ENCODE results near the gene DNAJB5. TPM values are rescaled to one million over a fixed set of nuclear protein-coding genes. Genes with fewer than 3 reads are reported as not detected.

The DNAJB5 gene
- total RNA-seq, 1 donor from 2014 or later: 40.8 TPM

GRCh38 chr9:34994260-34994899 lies 4.8 kb downstream of the DNAJB5 start:
- Histone ChIP-seq H3K4me1 (peaks cover 19 to 48% of the 10 kb centered on the region in 2 donors), H3K9me3 (no peaks in the 10 kb centered on the region), H3K4me3 (peak overlapping the region; percentile 24 to 57), H3K36me3 (peaks cover 26 to 31% of the 10 kb centered on the region in 2 donors), H3K27me3 (no peaks in the 10 kb centered on the region), H3K27ac (peak overlapping the region; percentile 98 to 100)
- intact Hi-C loops (cut with DNase I): loop anchor here (1.0 to 10.0 kb wide), 10 partner anchors 95 to 1180 kb away; partner anchors contain the start of genes CCDC107, DNAI1, FAM219A and IL11RA
- peak in 1 of 2 donors; percentile 72 for DNase-seq (ENCODE audit: low spot score in 2 of 2)
- TF ChIP-seq CTCF (IDR thresholded peaks at IDR 0.05): peak; percentile 49 to 59 (median 54)

- peak in 1 of 2 donors; percentile 67 for DNase-seq (ENCODE audit: low spot score in 2 of 2)
- no peak for TF ChIP-seq CTCF (IDR thresholded peaks at IDR 0.05)
- Histone ChIP-seq H3K36me3 (peaks cover 26 to 31% of the 10 kb centered on the region in 2 donors), H3K27me3 (no peaks in the 10 kb centered on the region), H3K27ac (peak overlapping the region; percentile 98 to 100), H3K4me1 (peaks cover 19 to 48% of the 10 kb centered on the region in 2 donors), H3K9me3 (no peaks in the 10 kb centered on the region), H3K4me3 (peak overlapping the region in 1 of 2 donors; percentile 57)
- intact Hi-C loops (cut with DNase I): loop anchor here (1.0 to 10.0 kb wide), 10 partner anchors 96 to 1180 kb away; partner anchors contain the start of genes CCDC107, DNAI1, FAM219A and IL11RA
Observed at GRCh38 chr9:34994900-34995669, 5.5 kb downstream of the DNAJB5 start.

- no peak for TF ChIP-seq CTCF (IDR thresholded peaks at IDR 0.05)
- peaks cover 26 to 31% of the 10 kb centered on the region in 2 donors for H3K36me3 ChIP-seq
- H3K4me1 ChIP-seq: peaks cover 19 to 44% of the 10 kb centered on the region in 2 donors
- H3K27ac ChIP-seq: peak overlapping the region; percentile 98 to 100
- H3K9me3 ChIP-seq: no peaks in the 10 kb centered on the region
- DNase-seq (ENCODE audit: low spot score in 2 of 2): no peak
- peak overlapping the region in 1 of 2 donors; percentile 57 for H3K4me3 ChIP-seq
- H3K27me3 ChIP-seq: no peaks in the 10 kb centered on the region
- intact Hi-C loops (cut with DNase I): loop anchor here (10.0 kb wide), 3 partner anchors 569 to 1181 kb away; partner anchors contain the start of genes UBAP2 and UBE2R2
Observed at GRCh38 chr9:34995670-34996060, 6.1 kb downstream of the DNAJB5 start.

- intact Hi-C loops (cut with DNase I): loop anchor here (10.0 kb wide), 3 partner anchors 568 to 1182 kb away; partner anchors contain the start of genes UBAP2 and UBE2R2
- no peak for DNase-seq (ENCODE audit: low spot score in 2 of 2)
Observed at GRCh38 chr9:34996181-34996904, 6.8 kb downstream of the DNAJB5 start.

More at GRCh38 chr9:34996181-34996904, 6.8 kb downstream of the DNAJB5 start:
- Histone ChIP-seq H3K4me3 (peak overlapping the region in 1 of 2 donors; percentile 57), H3K36me3 (peaks cover 26 to 31% of the 10 kb centered on the region in 2 donors), H3K27ac (peak overlapping the region; percentile 98 to 100), H3K4me1 (peaks cover 19 to 38% of the 10 kb centered on the region in 2 donors), H3K27me3 (no peaks in the 10 kb centered on the region), H3K9me3 (no peaks in the 10 kb centered on the region)
- no peak for TF ChIP-seq CTCF (IDR thresholded peaks at IDR 0.05)

All from ascending aorta (tissue), 2 donors.